H1 (cell line): ENCODE results near the gene UQCR10. TPM values are rescaled to one million over a fixed set of nuclear protein-coding genes. Genes with fewer than 3 reads are reported as not detected.

ENCODE experiments used
- CTCF ChIA-PET: fragments of 300-600 bp; sonication (Branson Sonifier 250); formaldehyde crosslinking; loops from one replicate; lab custom pipeline; 2021; ENCODE audit not compliant: partially characterized antibody; lab: Charles Lee
- POLR2A ChIA-PET: fragments of 300-600 bp; sonication (Branson Sonifier 250); formaldehyde crosslinking; loops from one replicate; lab custom pipeline; 2021; ENCODE audit warnings: inconsistent platforms; ENCODE audit not compliant: partially characterized antibody; lab: Charles Lee
- DNase-seq, 2 experiments: peaks; one replicate each; pipeline versions ENCODE4 v3.0.0 to v3.0.0-alpha.2; 2010 to 2022; ENCODE audit warnings: low spot score in 2 of 2, low read depth in 1 of 2, mixed read lengths in 1 of 2
- FAIRE-seq: peaks from 2 replicates; lab custom pipeline; 2011; peaks lifted over from hg19 to GRCh38; lab: Jason Lieb, UNC
- H2AFZ ChIP-seq: 2 replicates; pipeline ENCODE4 v1.8.1; 2012; ENCODE audit warnings: low read length, inconsistent platforms
- H2AK5ac ChIP-seq: 2 replicates; pipeline ENCODE4 v1.6.1; 2013; ENCODE audit warnings: low read depth, low read length
- H2BK120ac ChIP-seq: replicated peaks from 2 replicates; pipeline ENCODE3; 2013; ENCODE audit warnings: low read depth, low read length, inconsistent platforms
- H2BK12ac ChIP-seq: 2 replicates; pipeline ENCODE4 v1.6.1; 2013; ENCODE audit warnings: low read depth, low read length
- H2BK15ac ChIP-seq: 2 replicates; pipeline ENCODE4 v1.6.1; 2013; ENCODE audit warnings: low read length
- H2BK20ac ChIP-seq: 2 replicates; pipeline ENCODE4 v1.6.1; 2013; ENCODE audit warnings: low read length
- H2BK5ac ChIP-seq: 2 replicates; pipeline ENCODE4 v1.6.1; 2013; ENCODE audit warnings: low read depth, low read length
- H3K14ac ChIP-seq: 2 replicates; pipeline ENCODE4 v1.6.1; 2013; ENCODE audit warnings: inconsistent platforms; ENCODE audit not compliant: insufficient read length
- H3K18ac ChIP-seq: 2 replicates; pipeline ENCODE4 v1.6.1; 2013; ENCODE audit warnings: low read length; ENCODE audit errors: extremely low read depth
- H3K23ac ChIP-seq: 2 replicates; pipeline ENCODE4 v1.6.1; 2013; ENCODE audit warnings: inconsistent platforms; ENCODE audit not compliant: insufficient read length
- H3K23me2 ChIP-seq: 2 replicates; pipeline ENCODE4 v1.6.1; 2013; ENCODE audit warnings: low read depth, low read length
- H3K27ac ChIP-seq: 2 replicates; pipeline ENCODE4 v1.6.1; 2011; ENCODE audit warnings: low read depth, low read length, inconsistent platforms
- H3K27me3 ChIP-seq, 4 experiments: replicated peaks in 1 of 4; 1 replicate in 1 of 4; 2 replicates in 3 of 4; pipeline versions ENCODE4 v1.6.1 to v1.8.1; 2011 to 2013; ENCODE audit warnings: low read length in 3 of 4, mild to moderate bottlenecking in 3 of 4, inconsistent platforms in 2 of 4, mixed read lengths in 2 of 4, moderate library complexity in 1 of 4; ENCODE audit not compliant: control insufficient read depth in 3 of 4, insufficient read depth in 3 of 4; ENCODE audit errors: extremely low read depth in 1 of 4
- H3K36me3 ChIP-seq, 4 experiments: 2 replicates each; pipeline versions ENCODE4 v1.6.1 to v1.8.1; 2011 to 2013; ENCODE audit warnings: mild to moderate bottlenecking in 4 of 4, low read length in 3 of 4, moderate library complexity in 2 of 4, control low read depth in 1 of 4, inconsistent platforms in 1 of 4; ENCODE audit not compliant: insufficient read depth in 4 of 4, control insufficient read depth in 2 of 4
- H3K4ac ChIP-seq: replicated peaks from 2 replicates; pipeline ENCODE3; 2013; ENCODE audit warnings: low read length, low read depth, mixed read lengths, inconsistent platforms; ENCODE audit not compliant: insufficient read length
- H3K4me1 ChIP-seq, 4 experiments: replicated peaks in 1 of 4; 1 replicate in 1 of 4; 2 replicates in 3 of 4; pipeline versions ENCODE4 v1.6.1 to v1.8.1; 2011 to 2013; ENCODE audit warnings: low read length in 3 of 4, inconsistent platforms in 2 of 4, mixed read lengths in 1 of 4; ENCODE audit not compliant: insufficient read depth in 4 of 4, control insufficient read depth in 3 of 4
- H3K4me2 ChIP-seq, 2 experiments: 2 replicates each; pipeline versions ENCODE4 v1.6.1 to v1.8.1; 2011 to 2013; ENCODE audit warnings: low read depth in 2 of 2, low read length in 2 of 2, control low read depth in 1 of 2, inconsistent platforms in 1 of 2, mild to moderate bottlenecking in 1 of 2; ENCODE audit not compliant: insufficient read depth in 1 of 2
- H3K4me3 ChIP-seq, 4 experiments: fragments of 200-600, 300-600 bp in 1 of 4; sonication (generic), shearing (Covaris generic), sonication (Bioruptor Twin) in 1 of 4; 2 replicates each; pipeline versions ENCODE4 v1.5.1 to v1.8.1; 2011 to 2016; ENCODE audit warnings: low read length in 4 of 4, low read depth in 3 of 4, control low read depth in 2 of 4, inconsistent platforms in 2 of 4, mild to moderate bottlenecking in 2 of 4, mixed read lengths in 1 of 4, moderate library complexity in 1 of 4; ENCODE audit not compliant: insufficient read depth in 2 of 4; ENCODE audit errors: extremely low read depth in 1 of 4
- H3K56ac ChIP-seq: replicated peaks from 2 replicates; pipeline ENCODE3; 2013; ENCODE audit warnings: low read depth, mild to moderate bottlenecking, mixed read lengths, low read length, inconsistent platforms; ENCODE audit not compliant: insufficient read length
- H3K79me1 ChIP-seq: 2 replicates; pipeline ENCODE4 v1.6.1; 2013; ENCODE audit warnings: low read depth, low read length, control low read depth
- H3K79me2 ChIP-seq, 2 experiments: 2 replicates each; pipeline versions ENCODE4 v1.6.1 to v1.8.1; 2012 to 2013; ENCODE audit warnings: low read length in 2 of 2, mild to moderate bottlenecking in 2 of 2, inconsistent platforms in 1 of 2; ENCODE audit not compliant: insufficient read depth in 2 of 2, control insufficient read depth in 1 of 2
- H3K9ac ChIP-seq, 4 experiments: replicated peaks in 1 of 4; 1 replicate in 1 of 4; 2 replicates in 3 of 4; pipeline versions ENCODE4 v1.6.1 to v1.8.1; 2011 to 2013; ENCODE audit warnings: low read depth in 3 of 4, low read length in 3 of 4, control low read depth in 2 of 4, mild to moderate bottlenecking in 2 of 4, moderate library complexity in 2 of 4, inconsistent platforms in 1 of 4; ENCODE audit errors: extremely low read depth in 1 of 4
- H3K9me3 ChIP-seq, 2 experiments: 2 replicates each; pipeline versions ENCODE4 v1.6.1 to v1.8.1; 2012 to 2013; ENCODE audit warnings: mild to moderate bottlenecking in 2 of 2, moderate library complexity in 2 of 2, control low read depth in 1 of 2, inconsistent platforms in 1 of 2, low read depth in 1 of 2, low read length in 1 of 2, mixed read lengths in 1 of 2; ENCODE audit not compliant: insufficient read depth in 2 of 2
- H4K20me1 ChIP-seq, 2 experiments: replicated peaks in 1 of 2; 2 replicates each; pipeline versions ENCODE3 to v1.8.1; 2011 to 2013; ENCODE audit warnings: inconsistent platforms in 2 of 2, low read length in 2 of 2, mild to moderate bottlenecking in 1 of 2; ENCODE audit not compliant: insufficient read depth in 2 of 2, control insufficient read depth in 1 of 2
- H4K5ac ChIP-seq: 2 replicates; pipeline ENCODE4 v1.6.1; 2013; ENCODE audit warnings: low read length, low read depth, mixed read lengths, inconsistent platforms; ENCODE audit not compliant: insufficient read length
- H4K8ac ChIP-seq: 2 replicates; pipeline ENCODE4 v1.8.0; 2013; ENCODE audit warnings: mild to moderate bottlenecking, moderate library complexity, low read length, inconsistent platforms; ENCODE audit not compliant: insufficient read depth; ENCODE audit errors: extremely low read depth
- H4K91ac ChIP-seq: replicated peaks from 2 replicates; pipeline ENCODE3; 2013; ENCODE audit warnings: low read length, mixed read lengths, inconsistent platforms; ENCODE audit not compliant: insufficient read length
- BACH1 ChIP-seq: IDR thresholded peaks from 2 replicates; pipeline ENCODE4 v1.6.1; 2012; ENCODE audit warnings: low read length, improper control_type of control experiment
- CBX8 ChIP-seq: fragments of 300-800, 300-1000 bp; sonication (generic); IDR thresholded peaks from 2 replicates; pipeline ENCODE4 v1.7.1; 2016; ENCODE audit warnings: low read depth, low read length, borderline replicate concordance
- CEBPB ChIP-seq: IDR thresholded peaks from 2 replicates; pipeline ENCODE4 v1.6.1; 2012; ENCODE audit warnings: low read depth, low read length
- HDAC6 ChIP-seq: IDR thresholded peaks from one replicate; pipeline ENCODE4 v1.7.1; 2012; ENCODE audit warnings: low read depth, mild to moderate bottlenecking, inconsistent platforms, low read length, moderate library complexity
- NRF1 ChIP-seq: IDR thresholded peaks from 2 replicates; pipeline ENCODE4 v1.6.1; 2011; ENCODE audit warnings: mild to moderate bottlenecking, low read depth, low read length, improper control_type of control experiment
- PHF8 ChIP-seq: fragments of 200-600 bp; sonication (generic); conservative IDR thresholded peaks from 2 replicates; pipeline ENCODE4 v1.7.1; 2012; ENCODE audit warnings: low read depth, mild to moderate bottlenecking, inconsistent platforms, low read length, moderate library complexity
- RBBP5 ChIP-seq: IDR thresholded peaks from 2 replicates; pipeline ENCODE4 v1.7.1; 2012; ENCODE audit warnings: low read depth, mild to moderate bottlenecking, inconsistent platforms, low read length, moderate library complexity, borderline replicate concordance
- RFX5 ChIP-seq: IDR thresholded peaks from 2 replicates; pipeline ENCODE4 v1.6.1; 2011; ENCODE audit warnings: low read depth, low read length, improper control_type of control experiment, borderline replicate concordance
- TAF7 ChIP-seq: optimal IDR thresholded peaks from 2 replicates; pipeline ENCODE3; 2011; ENCODE audit warnings: low read depth, mild to moderate bottlenecking, inconsistent platforms, low read length, moderate library complexity, borderline replicate concordance
- TCF12 ChIP-seq: IDR thresholded peaks from 2 replicates; pipeline ENCODE4 v1.6.1; 2011; ENCODE audit warnings: low read depth, mild to moderate bottlenecking, low read length
- WGBS, 2 experiments: shearing (Covaris generic) in 1 of 2; methylation state at CpG; one replicate each; pipeline versions ENCODE4 v1.1.6 to v1.1.7; 2013 to 2015; ENCODE audit warnings: low lambda C conversion rate in 2 of 2, mixed read lengths in 2 of 2, inconsistent platforms in 1 of 2, low coverage in 1 of 2, missing lambda C conversion rate in 1 of 2; ENCODE audit not compliant: insufficient replicate concordance in 2 of 2, insufficient coverage in 1 of 2, insufficient read length in 1 of 2; ENCODE audit errors: extremely low coverage in 1 of 2, missing lambda C conversion rate in 1 of 2; 5-methylcytosine and 5-hydroxymethylcytosine counted together
- polyA plus RNA-seq, 7 experiments: library from polyadenylated mRNA; depleted of rRNA in 3 of 7; stranded (reverse) in 5 of 7; unstranded in 2 of 7; fragments of >200 nt in 5 of 7; fragments of 200-250 nt in 2 of 7; gene quantifications; 1 replicate in 5 of 7; 2 replicates in 1 of 7; 4 replicates in 1 of 7; pipeline versions ENCODE4 v1.2.1 to v1.2.3, GENCODE V29; 2011 to 2013; ENCODE audit warnings: missing spikeins in 2 of 7, mixed read lengths in 2 of 7
- total RNA-seq: library from RNA; stranded (reverse); fragmentation: NEBNext Ultra II Directional; extraction: Animal tissue kit (Norgen Biotek cat#: 25700); gene quantifications from 2 replicates; pipeline ENCODE4 v1.2.1, GENCODE V29; 2021
- TF ChIP-seq, protein P1 (sequence below): IDR thresholded peaks from 2 replicates; pipeline ENCODE4 v1.6.1; 2012; ENCODE audit warnings: low read length, inconsistent platforms
- TF ChIP-seq, protein P2 (sequence below): IDR thresholded peaks from 2 replicates; pipeline ENCODE4 v1.6.1; 2011; ENCODE audit warnings: low read length, improper control_type of control experiment

UQCR10 gene
- total and polyA plus RNA-seq, 2 of the 8 experiments (the other 6 are each of a cell fraction or from before 2014, with no cell fraction given): 102 to 260 TPM

GRCh38 chr22:29804985-29805384, 37.8 kb downstream of the UQCR10 start:
- H3K18ac ChIP-seq: no peak overlapping the region
- H4K20me1 ChIP-seq: peaks cover 0 to 5% of the 10 kb centered on the region in 2 experiments
- no peaks in the 10 kb centered on the region for H3K27me3 ChIP-seq
- no peak overlapping the region for H2BK5ac ChIP-seq
- no peak overlapping the region for H2AK5ac ChIP-seq
- no peak overlapping the region for H3K23ac ChIP-seq
- H2BK120ac ChIP-seq: no peak overlapping the region
- H2BK12ac ChIP-seq: no peak overlapping the region
- H3K79me1 ChIP-seq: no peaks in the 10 kb centered on the region
- ChIA-PET CTCF (interaction anchor here (0.6 to 2.4 kb wide), 6 partner anchors 9 to 218 kb away, joined by 3 to 11 read pairs (median 4); no protein-coding TSS in a partner anchor), POLR2A (no interaction called here)
- H3K14ac ChIP-seq: no peak overlapping the region
- no peaks in the 10 kb centered on the region for H3K23me2 ChIP-seq
- H4K8ac ChIP-seq: no peak overlapping the region; the same call in 1 of the 2 replicates
- no peak overlapping the region for H3K9ac ChIP-seq
- no peak overlapping the region for H2BK20ac ChIP-seq
- H3K56ac ChIP-seq: no peak overlapping the region
- DNase-seq (no peak), FAIRE-seq (no peak)
- no peaks in the 10 kb centered on the region for H3K79me2 ChIP-seq
- no peak overlapping the region for H3K4ac ChIP-seq
- no peak overlapping the region for H3K4me3 ChIP-seq
- peaks cover 0 to 3% (median 0%) of the 10 kb centered on the region in 4 experiments; a peak in 1 of 7 replicates for H3K4me1 ChIP-seq
- 95% methylated on average over 2 of the region's 2 CpGs; no CpG with 5 or more reads in 1 of the 2 experiments for WGBS, 2 experiments
- H3K4me2 ChIP-seq: no peak overlapping the region
- H3K27ac ChIP-seq: no peak overlapping the region
- no peak overlapping the region for H4K5ac ChIP-seq
- H4K91ac ChIP-seq: no peak overlapping the region
- H3K36me3 ChIP-seq: peaks cover 10 to 43% (median 24%) of the 10 kb centered on the region in 4 experiments; a peak in 6 of 8 replicates
- no peak overlapping the region for H2AFZ ChIP-seq
- no peaks in the 10 kb centered on the region for H3K9me3 ChIP-seq
- no peak overlapping the region for H2BK15ac ChIP-seq
- TF ChIP-seq RFX5: no peak
- no peak for TF ChIP-seq HDAC6
- TF ChIP-seq NRF1: no peak
- TF ChIP-seq, protein P1, sequence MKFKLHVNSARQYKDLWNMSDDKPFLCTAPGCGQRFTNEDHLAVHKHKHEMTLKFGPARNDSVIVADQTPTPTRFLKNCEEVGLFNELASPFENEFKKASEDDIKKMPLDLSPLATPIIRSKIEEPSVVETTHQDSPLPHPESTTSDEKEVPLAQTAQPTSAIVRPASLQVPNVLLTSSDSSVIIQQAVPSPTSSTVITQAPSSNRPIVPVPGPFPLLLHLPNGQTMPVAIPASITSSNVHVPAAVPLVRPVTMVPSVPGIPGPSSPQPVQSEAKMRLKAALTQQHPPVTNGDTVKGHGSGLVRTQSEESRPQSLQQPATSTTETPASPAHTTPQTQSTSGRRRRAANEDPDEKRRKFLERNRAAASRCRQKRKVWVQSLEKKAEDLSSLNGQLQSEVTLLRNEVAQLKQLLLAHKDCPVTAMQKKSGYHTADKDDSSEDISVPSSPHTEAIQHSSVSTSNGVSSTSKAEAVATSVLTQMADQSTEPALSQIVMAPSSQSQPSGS: no peak
- no peak for TF ChIP-seq TCF12
- no peak for TF ChIP-seq CEBPB
- TF ChIP-seq TAF7: no peak
- TF ChIP-seq, protein P2, sequence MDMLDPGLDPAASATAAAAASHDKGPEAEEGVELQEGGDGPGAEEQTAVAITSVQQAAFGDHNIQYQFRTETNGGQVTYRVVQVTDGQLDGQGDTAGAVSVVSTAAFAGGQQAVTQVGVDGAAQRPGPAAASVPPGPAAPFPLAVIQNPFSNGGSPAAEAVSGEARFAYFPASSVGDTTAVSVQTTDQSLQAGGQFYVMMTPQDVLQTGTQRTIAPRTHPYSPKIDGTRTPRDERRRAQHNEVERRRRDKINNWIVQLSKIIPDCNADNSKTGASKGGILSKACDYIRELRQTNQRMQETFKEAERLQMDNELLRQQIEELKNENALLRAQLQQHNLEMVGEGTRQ: no peak
- no peak for TF ChIP-seq CBX8
- no peak for TF ChIP-seq BACH1
- no peak for TF ChIP-seq PHF8
- no peak for TF ChIP-seq RBBP5
